ENCODE measurements around the gene GPRIN3. TPM values are rescaled to one million over a fixed set of nuclear protein-coding genes. Genes with fewer than 3 reads are reported as not detected.

The GPRIN3 gene
- total RNA-seq, 1 donor from 2014 or later: not detected

DNA sequence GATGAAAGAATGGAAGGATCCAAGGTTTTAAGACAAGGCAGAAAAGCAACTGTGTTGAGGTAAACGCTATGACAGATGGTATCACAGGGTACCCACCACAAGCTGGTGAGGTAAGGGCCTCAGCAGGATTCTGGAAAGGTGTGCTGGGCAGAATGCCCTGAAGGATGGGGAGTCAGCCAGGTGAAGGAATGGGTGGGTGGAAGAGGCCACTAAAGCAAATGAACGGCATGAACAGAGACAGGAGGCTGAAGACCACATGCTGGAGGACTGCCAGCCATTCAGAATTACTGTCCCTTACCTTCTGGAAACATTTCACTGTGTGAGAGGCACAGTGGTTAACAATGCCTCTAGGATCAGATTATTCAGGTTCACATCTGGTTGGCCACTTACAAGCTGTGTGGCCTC lies 23.6 kb downstream of the GPRIN3 start:
- Histone ChIP-seq H3K36me3 (ENCODE audit: control insufficient read depth, insufficient read depth, low read length) (no peaks in the 10 kb centered on the region), H3K4me3 (ENCODE audit: low read depth, low read length) (no peak overlapping the region), H3K27me3 (ENCODE audit: control insufficient read depth, insufficient read depth, low read length) (no peaks in the 10 kb centered on the region)
- TF ChIP-seq, protein P1, sequence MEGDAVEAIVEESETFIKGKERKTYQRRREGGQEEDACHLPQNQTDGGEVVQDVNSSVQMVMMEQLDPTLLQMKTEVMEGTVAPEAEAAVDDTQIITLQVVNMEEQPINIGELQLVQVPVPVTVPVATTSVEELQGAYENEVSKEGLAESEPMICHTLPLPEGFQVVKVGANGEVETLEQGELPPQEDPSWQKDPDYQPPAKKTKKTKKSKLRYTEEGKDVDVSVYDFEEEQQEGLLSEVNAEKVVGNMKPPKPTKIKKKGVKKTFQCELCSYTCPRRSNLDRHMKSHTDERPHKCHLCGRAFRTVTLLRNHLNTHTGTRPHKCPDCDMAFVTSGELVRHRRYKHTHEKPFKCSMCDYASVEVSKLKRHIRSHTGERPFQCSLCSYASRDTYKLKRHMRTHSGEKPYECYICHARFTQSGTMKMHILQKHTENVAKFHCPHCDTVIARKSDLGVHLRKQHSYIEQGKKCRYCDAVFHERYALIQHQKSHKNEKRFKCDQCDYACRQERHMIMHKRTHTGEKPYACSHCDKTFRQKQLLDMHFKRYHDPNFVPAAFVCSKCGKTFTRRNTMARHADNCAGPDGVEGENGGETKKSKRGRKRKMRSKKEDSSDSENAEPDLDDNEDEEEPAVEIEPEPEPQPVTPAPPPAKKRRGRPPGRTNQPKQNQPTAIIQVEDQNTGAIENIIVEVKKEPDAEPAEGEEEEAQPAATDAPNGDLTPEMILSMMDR (IDR thresholded peaks at IDR 0.05; ENCODE audit: insufficient read depth, low read length, severe bottlenecking): no peak
- DNase-seq (ENCODE audit: low read depth) (no peak), FAIRE-seq (peak; percentile 23)

DNA sequence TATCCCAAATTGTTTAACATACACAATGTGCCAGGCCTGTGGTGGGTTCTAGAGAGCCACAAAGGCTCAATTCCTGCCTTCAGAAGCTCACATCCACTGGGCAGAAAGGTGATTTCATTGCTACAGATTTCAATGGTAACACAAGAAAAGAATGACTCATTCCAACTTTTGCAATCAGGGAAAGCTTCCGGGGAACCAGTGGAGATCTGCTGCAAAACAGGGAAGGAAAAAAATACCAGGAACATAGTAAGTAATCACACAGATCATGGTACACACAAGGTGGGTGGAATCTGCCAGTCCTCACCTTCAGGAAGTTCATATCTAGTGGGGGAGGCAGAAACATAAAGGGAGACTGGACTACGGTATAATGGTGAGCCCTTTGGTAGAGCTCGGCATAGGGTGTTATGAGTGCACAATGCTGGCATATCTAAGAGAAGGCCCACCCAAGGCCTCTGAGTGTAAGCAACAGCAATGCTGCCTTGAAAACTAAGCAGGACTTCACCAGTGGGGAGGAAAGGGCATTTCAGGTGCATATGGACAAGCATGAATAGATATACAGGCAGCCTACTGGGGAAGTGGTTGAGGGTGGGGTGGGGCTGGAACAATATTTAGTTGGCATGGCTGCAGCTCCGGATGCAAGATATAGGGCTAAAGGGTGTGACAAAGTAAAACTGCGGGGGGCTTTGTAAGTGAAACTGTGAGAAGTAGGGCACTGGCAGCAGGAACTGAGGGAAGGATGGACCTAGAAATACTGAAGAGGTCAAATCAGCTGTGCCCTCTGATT lies 24.2 kb downstream of the GPRIN3 start:
- peak; percentile 89 for DNase-seq (ENCODE audit: low read depth)
- FAIRE-seq: peak; percentile 60
- Histone ChIP-seq H3K4me3 (ENCODE audit: low read depth, low read length) (no peak overlapping the region), H3K27me3 (ENCODE audit: control insufficient read depth, insufficient read depth, low read length) (no peaks in the 10 kb centered on the region), H3K36me3 (ENCODE audit: control insufficient read depth, insufficient read depth, low read length) (no peaks in the 10 kb centered on the region)
- TF ChIP-seq, protein P1 (IDR thresholded peaks at IDR 0.05; ENCODE audit: insufficient read depth, low read length, severe bottlenecking): no peak

DNA sequence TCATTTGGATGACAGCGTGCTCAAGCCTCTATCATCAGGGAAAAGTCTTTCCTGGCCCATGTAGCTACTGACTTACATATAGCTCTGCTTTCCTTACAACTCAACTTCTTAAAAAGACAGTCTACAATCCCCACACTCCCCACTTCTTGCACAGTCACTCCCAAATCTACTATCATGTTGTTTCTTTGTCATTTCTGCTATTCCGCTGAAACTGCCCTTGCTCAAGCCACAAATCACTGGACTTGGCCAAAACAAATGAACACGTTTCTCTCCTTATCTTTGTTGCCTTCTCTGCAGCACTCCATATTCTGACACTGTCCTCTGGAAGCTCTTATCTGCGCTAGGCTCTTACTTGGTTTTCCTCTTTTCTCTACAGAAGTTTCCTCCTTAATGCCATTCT lies 28.2 kb downstream of the GPRIN3 start:
- DNase-seq (ENCODE audit: low read depth) (no peak), FAIRE-seq (no peak)
- TF ChIP-seq, protein P1 (IDR thresholded peaks at IDR 0.05; ENCODE audit: insufficient read depth, low read length, severe bottlenecking): no peak
- Histone ChIP-seq H3K27me3 (ENCODE audit: control insufficient read depth, insufficient read depth, low read length) (no peaks in the 10 kb centered on the region), H3K36me3 (ENCODE audit: control insufficient read depth, insufficient read depth, low read length) (no peaks in the 10 kb centered on the region), H3K4me3 (ENCODE audit: low read depth, low read length) (no peak overlapping the region)

DNA sequence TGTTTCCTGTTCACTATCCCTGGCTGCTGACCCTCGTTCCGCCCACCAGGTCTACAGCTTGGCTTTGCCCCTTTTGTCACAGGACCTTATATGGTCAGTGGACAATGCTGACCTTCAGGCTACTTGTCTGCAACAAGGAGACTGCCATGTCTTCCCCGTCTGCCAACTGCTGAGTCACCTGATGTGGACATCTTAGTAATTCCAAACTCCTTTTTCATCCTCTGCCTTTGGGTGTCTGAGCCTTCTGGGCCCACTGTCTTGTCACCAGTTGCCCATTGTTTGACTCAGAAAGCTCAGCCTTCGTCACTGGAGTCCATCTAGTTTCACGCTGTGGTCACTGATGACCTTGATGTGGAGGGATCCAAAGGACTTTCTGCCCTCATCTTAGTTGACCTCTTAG lies 30.2 kb downstream of the GPRIN3 start:
- Histone ChIP-seq H3K36me3 (ENCODE audit: control insufficient read depth, insufficient read depth, low read length) (no peaks in the 10 kb centered on the region), H3K27me3 (ENCODE audit: control insufficient read depth, insufficient read depth, low read length) (no peaks in the 10 kb centered on the region), H3K4me3 (ENCODE audit: low read depth, low read length) (no peak overlapping the region)
- FAIRE-seq (peak; percentile 7), DNase-seq (ENCODE audit: low read depth) (peak; percentile 36)
- TF ChIP-seq, protein P1 (IDR thresholded peaks at IDR 0.05; ENCODE audit: insufficient read depth, low read length, severe bottlenecking): no peak

DNA sequence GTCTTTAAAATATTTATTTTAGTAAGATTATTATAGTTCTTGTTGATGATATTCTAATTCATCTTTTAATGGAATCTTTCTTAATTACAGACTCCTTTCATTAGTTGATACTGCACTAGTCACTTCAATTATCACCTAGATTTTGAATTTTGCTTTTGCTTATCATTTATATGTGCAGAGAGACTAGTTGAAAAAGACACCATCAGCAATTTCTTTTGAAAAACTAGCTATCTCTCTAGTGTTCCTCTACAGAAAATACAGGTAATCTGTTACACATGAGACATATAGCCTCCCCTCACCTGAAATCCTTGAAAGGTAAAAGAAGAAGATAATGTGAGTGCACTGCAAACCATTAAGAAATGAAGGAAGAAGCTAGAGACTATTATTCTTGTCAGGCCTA lies 31.3 kb downstream of the GPRIN3 start:
- DNase-seq (ENCODE audit: low read depth) (no peak), FAIRE-seq (no peak)
- H3K4me3 ChIP-seq (ENCODE audit: low read depth, low read length): no peak overlapping the region
- TF ChIP-seq, protein P1 (IDR thresholded peaks at IDR 0.05; ENCODE audit: insufficient read depth, low read length, severe bottlenecking): no peak
- no peaks in the 10 kb centered on the region for H3K27me3 ChIP-seq (ENCODE audit: control insufficient read depth, insufficient read depth, low read length)
- no peaks in the 10 kb centered on the region for H3K36me3 ChIP-seq (ENCODE audit: control insufficient read depth, insufficient read depth, low read length)

DNA sequence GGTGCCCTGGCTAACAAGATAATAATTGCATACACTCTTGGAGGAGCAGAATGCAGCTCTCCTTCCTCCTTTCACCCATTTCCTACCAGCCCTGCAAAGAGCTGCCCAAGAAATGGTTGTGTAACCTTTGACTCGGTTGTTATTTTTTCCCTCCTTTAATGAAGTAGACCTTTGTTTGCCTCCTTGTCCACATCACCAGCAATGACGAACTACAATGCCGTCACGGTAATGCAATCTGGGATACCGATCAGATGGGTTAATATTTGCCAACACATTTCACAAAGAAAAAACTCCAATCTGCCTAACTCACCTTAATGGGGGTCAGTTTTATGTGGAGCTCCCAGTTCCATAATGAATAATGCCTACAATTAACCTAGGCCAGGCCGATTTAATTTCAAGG lies 32.0 kb downstream of the GPRIN3 start:
- Histone ChIP-seq H3K36me3 (ENCODE audit: control insufficient read depth, insufficient read depth, low read length) (no peaks in the 10 kb centered on the region), H3K4me3 (ENCODE audit: low read depth, low read length) (no peak overlapping the region), H3K27me3 (ENCODE audit: control insufficient read depth, insufficient read depth, low read length) (no peaks in the 10 kb centered on the region)
- FAIRE-seq (no peak), DNase-seq (ENCODE audit: low read depth) (no peak)
- TF ChIP-seq, protein P1 (IDR thresholded peaks at IDR 0.05; ENCODE audit: insufficient read depth, low read length, severe bottlenecking): no peak
